ENCODE measurements around the gene RBMX. TPM values are rescaled to one million over a fixed set of nuclear protein-coding genes. Genes with fewer than 3 reads are reported as not detected.

The RBMX gene
- total RNA-seq, 1 donor from 2014 or later: 532 TPM

GRCh38 chrX:136870064-136870463 lies 10.5 kb downstream of the RBMX start:
- Mint-ChIP-seq H3K4me3 (peak overlapping the region; percentile 24), H3K27me3 (ENCODE audit: low read depth) (no peaks in the 10 kb centered on the region), H3K4me1 (peaks cover 25% of the 10 kb centered on the region), H3K9me3 (peaks cover 4% of the 10 kb centered on the region), H3K36me3 (ENCODE audit: low read depth) (peaks cover 44% of the 10 kb centered on the region), H3K27ac (ENCODE audit: unreplicated experiment) (no peak overlapping the region)
- TF ChIP-seq CTCF (conservative IDR thresholded peaks at IDR 0.05): no peak
- no peak for DNase-seq (ENCODE audit: low read depth, low spot score)

GRCh38 chrX:136868283-136869055 lies 12.1 kb downstream of the RBMX start:
- Mint-ChIP-seq H3K4me1 (peaks cover 15% of the 10 kb centered on the region), H3K27ac (ENCODE audit: unreplicated experiment) (no peak overlapping the region), H3K9me3 (peaks cover 4% of the 10 kb centered on the region), H3K4me3 (no peak overlapping the region), H3K27me3 (ENCODE audit: low read depth) (no peaks in the 10 kb centered on the region), H3K36me3 (ENCODE audit: low read depth) (peaks cover 33% of the 10 kb centered on the region)
- no peak for TF ChIP-seq CTCF (conservative IDR thresholded peaks at IDR 0.05)
- DNase-seq (ENCODE audit: low read depth, low spot score): no peak

GRCh38 chrX:136867518-136867917 lies 13.0 kb downstream of the RBMX start:
- Mint-ChIP-seq H3K27me3 (ENCODE audit: low read depth) (no peaks in the 10 kb centered on the region), H3K36me3 (ENCODE audit: low read depth) (peaks cover 33% of the 10 kb centered on the region)
- DNase-seq (ENCODE audit: low read depth, low spot score): no peak

GRCh38 chrX:136867096-136867491 lies 13.4 kb downstream of the RBMX start:
- Mint-ChIP-seq H3K9me3 (peaks cover 4% of the 10 kb centered on the region), H3K4me3 (no peak overlapping the region), H3K36me3 (ENCODE audit: low read depth) (peaks cover 30% of the 10 kb centered on the region), H3K4me1 (peaks cover 13% of the 10 kb centered on the region), H3K27ac (ENCODE audit: unreplicated experiment) (no peak overlapping the region), H3K27me3 (ENCODE audit: low read depth) (no peaks in the 10 kb centered on the region)
- no peak for DNase-seq (ENCODE audit: low read depth, low spot score)
- TF ChIP-seq CTCF (conservative IDR thresholded peaks at IDR 0.05): no peak

More at GRCh38 chrX:136867518-136867917, 13.0 kb downstream of the RBMX start:
- Mint-ChIP-seq H3K9me3 (peaks cover 4% of the 10 kb centered on the region), H3K27ac (ENCODE audit: unreplicated experiment) (no peak overlapping the region), H3K4me1 (peaks cover 15% of the 10 kb centered on the region), H3K4me3 (no peak overlapping the region)
- no peak for TF ChIP-seq CTCF (conservative IDR thresholded peaks at IDR 0.05)

- Mint-ChIP-seq H3K4me3 (no peak overlapping the region), H3K4me1 (peaks cover 15% of the 10 kb centered on the region), H3K27me3 (ENCODE audit: low read depth) (no peaks in the 10 kb centered on the region), H3K27ac (ENCODE audit: unreplicated experiment) (no peak overlapping the region), H3K36me3 (ENCODE audit: low read depth) (peaks cover 32% of the 10 kb centered on the region), H3K9me3 (peaks cover 4% of the 10 kb centered on the region)
- no peak for DNase-seq (ENCODE audit: low read depth, low spot score)
- no peak for TF ChIP-seq CTCF (conservative IDR thresholded peaks at IDR 0.05)
Measured at GRCh38 chrX:136866337-136867095, 14.0 kb downstream of the RBMX start.

All from neural crest cell (in vitro differentiated cells).